Endothelial cell of umbilical vein (primary cell): Measurements from ENCODE around the gene LTBP2. TPM values are rescaled to one million over a fixed set of nuclear protein-coding genes. Genes with fewer than 3 reads are reported as not detected.

Experiments
- BruUV-seq: library from RNA; stranded (reverse); fragments of 400-500 nt; replicated peaks from 2 replicates; lab custom pipeline; 2021; lab: Mats Ljungman, UMichigan
- CTCF ChIA-PET: fragments of 300-600, 350-600 bp; sonication (Branson Sonifier 250); formaldehyde crosslinking; loops from one replicate; lab custom pipeline; 2021; ENCODE audit warnings: antibody characterized with exemption, inconsistent platforms; lab: Charles Lee
- POLR2A ChIA-PET: fragments of 300-600, 350-600 bp; sonication (Branson Sonifier 250); formaldehyde crosslinking; loops from one replicate; lab custom pipeline; 2021; ENCODE audit warnings: antibody characterized with exemption, inconsistent platforms; lab: Charles Lee
- DNase-seq: peaks from one replicate; pipeline ENCODE4 v3.0.0-alpha.2; 2011; ENCODE audit warnings: low read depth, low spot score
- FAIRE-seq: peaks from 2 replicates; lab custom pipeline; 2011; peaks lifted over from hg19 to GRCh38; lab: Jason Lieb, UNC
- H2AFZ ChIP-seq: 2 replicates; pipeline ENCODE4 v1.6.0; 2012; ENCODE audit warnings: low read depth, low read length, control low read depth, inconsistent platforms
- H3K27ac ChIP-seq: 2 replicates; pipeline ENCODE4 v1.5.1; 2011; ENCODE audit warnings: low read depth, mild to moderate bottlenecking, control low read depth, low read length, moderate library complexity; ENCODE audit not compliant: insufficient read depth
- H3K27me3 ChIP-seq, 2 experiments: 2 replicates each; pipeline versions ENCODE4 v1.6.0 to v1.6.1; 2011; ENCODE audit warnings: low read length in 2 of 2, mixed read lengths in 1 of 2; ENCODE audit not compliant: control insufficient read depth in 2 of 2, insufficient read depth in 2 of 2
- H3K36me3 ChIP-seq, 2 experiments: 2 replicates in 1 of 2; 3 replicates in 1 of 2; pipeline ENCODE4 v1.5.1; 2011; ENCODE audit warnings: low read length in 2 of 2, mild to moderate bottlenecking in 1 of 2, moderate library complexity in 1 of 2; ENCODE audit not compliant: control insufficient read depth in 2 of 2, insufficient read depth in 2 of 2; ENCODE audit errors: extremely low read depth in 1 of 2
- H3K4me1 ChIP-seq: 3 replicates; pipeline ENCODE4 v1.5.1; 2011; ENCODE audit warnings: mild to moderate bottlenecking, low read length; ENCODE audit not compliant: control insufficient read depth, insufficient read depth; ENCODE audit errors: extremely low read depth
- H3K4me2 ChIP-seq: 2 replicates; pipeline ENCODE4 v1.6.1; 2011; ENCODE audit warnings: low read length, control low read depth, mixed read lengths; ENCODE audit not compliant: insufficient read depth
- H3K4me3 ChIP-seq, 3 experiments: fragments of 200-600 bp in 1 of 3; sonication (generic), shearing (Covaris generic) in 1 of 3; replicated peaks in 1 of 3; 2 replicates each; pipeline ENCODE4 v1.5.1; 2011 to 2016; ENCODE audit warnings: control low read depth in 3 of 3, low read length in 3 of 3, mild to moderate bottlenecking in 2 of 3, inconsistent platforms in 1 of 3, low read depth in 1 of 3, moderate library complexity in 1 of 3; ENCODE audit not compliant: insufficient read depth in 1 of 3
- H3K79me2 ChIP-seq: 2 replicates; pipeline ENCODE4 v1.6.0; 2012; ENCODE audit warnings: low read length, inconsistent platforms; ENCODE audit not compliant: control insufficient read depth, insufficient read depth
- H3K9ac ChIP-seq: replicated peaks from 2 replicates; pipeline ENCODE3; 2011; ENCODE audit warnings: low read length, control low read depth; ENCODE audit not compliant: insufficient read depth; ENCODE audit errors: extremely low read depth
- H3K9me1 ChIP-seq: replicated peaks from 3 replicates; pipeline ENCODE4 v1.6.0; 2011; ENCODE audit warnings: mild to moderate bottlenecking, low read length; ENCODE audit not compliant: control insufficient read depth, insufficient read depth; ENCODE audit errors: extremely low read depth
- H3K9me3 ChIP-seq: replicated peaks from 2 replicates; pipeline ENCODE4 v1.5.1; 2012; ENCODE audit warnings: low read length, inconsistent platforms; ENCODE audit not compliant: control insufficient read depth, insufficient read depth
- H4K20me1 ChIP-seq: replicated peaks from 2 replicates; pipeline ENCODE3; 2011; ENCODE audit warnings: mild to moderate bottlenecking, low read length; ENCODE audit not compliant: control insufficient read depth, insufficient read depth; ENCODE audit errors: extremely low read depth
- EZH2 ChIP-seq: IDR thresholded peaks from 2 replicates; pipeline ENCODE4 v1.6.1; 2012; ENCODE audit warnings: borderline replicate concordance, low read depth, mild to moderate bottlenecking, moderate library complexity, low read length, inconsistent platforms; ENCODE audit not compliant: severe bottlenecking
- FOS ChIP-seq: IDR thresholded peaks from 2 replicates; pipeline ENCODE4 v1.6.1; 2011; ENCODE audit warnings: mild to moderate bottlenecking, low read length, moderate library complexity, borderline replicate concordance; ENCODE audit not compliant: insufficient read depth
- GATA2 ChIP-seq: IDR thresholded peaks from 2 replicates; pipeline ENCODE4 v1.7.0; 2011; ENCODE audit warnings: low read depth, mild to moderate bottlenecking, moderate library complexity, mixed read lengths, low read length; ENCODE audit not compliant: insufficient read length, insufficient read depth
- JUN ChIP-seq: IDR thresholded peaks from 2 replicates; pipeline ENCODE4 v1.6.1; 2011; ENCODE audit warnings: borderline replicate concordance, low read depth; ENCODE audit not compliant: insufficient read length, insufficient read depth
- MYC ChIP-seq: IDR thresholded peaks from one replicate; pipeline ENCODE4 v1.6.1; 2011; ENCODE audit warnings: mild to moderate bottlenecking, low read depth, low read length
- POLR2A ChIP-seq: IDR thresholded peaks from 2 replicates; pipeline ENCODE4 v1.6.1; 2012; ENCODE audit warnings: low read depth, mild to moderate bottlenecking, control low read depth, low read length
- POLR2AphosphoS5 ChIP-seq: IDR thresholded peaks from 2 replicates; pipeline ENCODE4 v1.6.1; 2012; ENCODE audit warnings: low read depth, mild to moderate bottlenecking, control low read depth, low read length, moderate library complexity; ENCODE audit not compliant: insufficient read depth
- dilution Hi-C: fragments of 300-500 bp; cut with MboI; formaldehyde crosslinking; loops from one replicate; pipeline ENCODE4 v1.15.0; 2019; ENCODE audit warnings: low sequenced_read_pairs; ENCODE audit not compliant: extremely low pct_ligation_motif_present
- intact Hi-C: fragments of 100-400 bp; cut with micrococcal nuclease; formaldehyde crosslinking; loops from one replicate; pipeline ENCODE4 v1.10.0; 2022
- polyA plus RNA-seq, 4 experiments: library from polyadenylated mRNA; depleted of rRNA in 3 of 4; stranded (reverse) in 3 of 4; unstranded in 1 of 4; fragments of >200 nt; gene quantifications; 2 replicates each; pipeline versions ENCODE4 v1.2.1 to v1.2.3, GENCODE V29; 2011 to 2012; ENCODE audit warnings: missing spikeins in 1 of 4
- total RNA-seq: library from RNA; stranded (reverse); gene quantifications from 2 replicates; pipeline ENCODE4 v1.2.3, GENCODE V29; 2021
- TF ChIP-seq, protein P1 (sequence below): IDR thresholded peaks from 2 replicates; pipeline ENCODE4 v1.6.1; 2011; ENCODE audit not compliant: insufficient read depth, insufficient read length
- TF ChIP-seq, protein P2 (sequence below), 2 donors: IDR thresholded peaks; 1 replicate in 1 of 2; 2 replicates in 1 of 2; pipeline ENCODE4 v1.5.1; 2011; ENCODE audit warnings: low read length in 2 of 2, mild to moderate bottlenecking in 2 of 2, moderate library complexity in 2 of 2, control low read depth in 1 of 2, inconsistent platforms in 1 of 2, low read depth in 1 of 2; ENCODE audit not compliant: insufficient read depth in 1 of 2; ENCODE audit errors: extremely low read depth in 1 of 2

LTBP2 gene
- total and polyA plus RNA-seq, 2 donors (not counting 3 experiments of a cell fraction or from before 2014, with no cell fraction given): 209 to 268 TPM

DNA sequence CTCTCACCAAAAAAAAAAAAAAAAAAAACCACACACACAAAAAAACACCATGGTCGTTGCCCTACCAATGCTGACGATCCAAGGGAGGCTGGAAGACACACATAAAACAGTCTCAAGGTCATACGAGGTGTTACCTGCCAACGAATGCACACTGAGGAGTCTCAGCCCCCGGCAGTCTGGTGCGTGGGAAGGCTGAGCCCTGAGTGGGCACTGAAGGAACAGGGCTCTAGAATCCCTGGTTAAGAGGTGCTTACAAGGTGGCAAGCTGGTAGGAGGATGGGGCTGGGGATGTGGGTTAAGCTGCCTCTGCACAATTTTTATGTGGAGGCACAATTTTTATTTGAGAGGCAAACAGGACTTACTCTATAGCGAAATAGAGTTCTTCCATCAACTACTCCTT, 7.9 kb downstream of the LTBP2 start:
- TF ChIP-seq MYC: no peak
- Histone ChIP-seq H3K9ac (no peak overlapping the region), H3K4me3 (no peak overlapping the region), H4K20me1 (no peaks in the 10 kb centered on the region), H3K9me3 (no peaks in the 10 kb centered on the region), H3K4me2 (no peak overlapping the region), H3K36me3 (peaks cover 30 to 34% of the 10 kb centered on the region in 2 experiments), H3K27ac (no peak overlapping the region), H3K9me1 (no peaks in the 10 kb centered on the region), H3K27me3 (no peaks in the 10 kb centered on the region), H3K79me2 (peaks cover 94% of the 10 kb centered on the region), H2AFZ (no peak overlapping the region), H3K4me1 (peaks cover 12% of the 10 kb centered on the region)
- intact Hi-C loops (no loop called here), dilution Hi-C loops (no loop called here)
- no peak for DNase-seq
- POLR2A ChIA-PET: no interaction called here
- FAIRE-seq: no peak
- BruUV-seq: no TSS peak
- CTCF ChIA-PET: interaction anchor here (0.9 to 2.1 kb wide), 2 partner anchors 24 to 200 kb away, joined by 3 to 5 read pairs; no protein-coding TSS in a partner anchor

GRCh38 chr14:74601982-74602381, 10.1 kb downstream of the LTBP2 start:
- CTCF ChIA-PET: interaction anchor here (0.8 to 1.1 kb wide), 2 partner anchors 11 to 202 kb away, joined by 3 to 5 read pairs; no protein-coding TSS in a partner anchor
- no peaks in the 10 kb centered on the region for H3K9me1 ChIP-seq
- DNase-seq (no peak), FAIRE-seq (no peak)
- no peaks in the 10 kb centered on the region for H4K20me1 ChIP-seq
- H3K4me3 ChIP-seq: no peak overlapping the region
- no peak overlapping the region for H3K9ac ChIP-seq
- no TSS peak for BruUV-seq
- intact Hi-C loops: no loop called here
- no peak overlapping the region for H3K27ac ChIP-seq
- H3K4me1 ChIP-seq: no peaks in the 10 kb centered on the region
- H3K4me2 ChIP-seq: no peak overlapping the region
- POLR2A ChIA-PET: no interaction called here
- H3K79me2 ChIP-seq: peaks cover 98% of the 10 kb centered on the region
- dilution Hi-C loops: no loop called here
- TF ChIP-seq FOS (no peak), MYC (no peak), POLR2A (no peak), EZH2 (no peak), POLR2AphosphoS5 (no peak), GATA2 (no peak), JUN (no peak)
- TF ChIP-seq, protein P1, sequence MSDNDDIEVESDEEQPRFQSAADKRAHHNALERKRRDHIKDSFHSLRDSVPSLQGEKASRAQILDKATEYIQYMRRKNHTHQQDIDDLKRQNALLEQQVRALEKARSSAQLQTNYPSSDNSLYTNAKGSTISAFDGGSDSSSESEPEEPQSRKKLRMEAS: no peak
- TF ChIP-seq, protein P2, sequence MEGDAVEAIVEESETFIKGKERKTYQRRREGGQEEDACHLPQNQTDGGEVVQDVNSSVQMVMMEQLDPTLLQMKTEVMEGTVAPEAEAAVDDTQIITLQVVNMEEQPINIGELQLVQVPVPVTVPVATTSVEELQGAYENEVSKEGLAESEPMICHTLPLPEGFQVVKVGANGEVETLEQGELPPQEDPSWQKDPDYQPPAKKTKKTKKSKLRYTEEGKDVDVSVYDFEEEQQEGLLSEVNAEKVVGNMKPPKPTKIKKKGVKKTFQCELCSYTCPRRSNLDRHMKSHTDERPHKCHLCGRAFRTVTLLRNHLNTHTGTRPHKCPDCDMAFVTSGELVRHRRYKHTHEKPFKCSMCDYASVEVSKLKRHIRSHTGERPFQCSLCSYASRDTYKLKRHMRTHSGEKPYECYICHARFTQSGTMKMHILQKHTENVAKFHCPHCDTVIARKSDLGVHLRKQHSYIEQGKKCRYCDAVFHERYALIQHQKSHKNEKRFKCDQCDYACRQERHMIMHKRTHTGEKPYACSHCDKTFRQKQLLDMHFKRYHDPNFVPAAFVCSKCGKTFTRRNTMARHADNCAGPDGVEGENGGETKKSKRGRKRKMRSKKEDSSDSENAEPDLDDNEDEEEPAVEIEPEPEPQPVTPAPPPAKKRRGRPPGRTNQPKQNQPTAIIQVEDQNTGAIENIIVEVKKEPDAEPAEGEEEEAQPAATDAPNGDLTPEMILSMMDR (IDR thresholded peaks at IDR 0.05; ENCODE audit: extremely low read depth in 1 of 2, insufficient read depth in 1 of 2, low read depth in 1 of 2, low read length in 2 of 2): no peak
- H3K9me3 ChIP-seq: no peaks in the 10 kb centered on the region
- no peaks in the 10 kb centered on the region for H3K27me3 ChIP-seq
- no peak overlapping the region for H2AFZ ChIP-seq
- H3K36me3 ChIP-seq: peaks cover 32 to 34% of the 10 kb centered on the region in 2 experiments
